Panc1 (cell line): ENCODE results near the gene BDP1. TPM values are rescaled to one million over a fixed set of nuclear protein-coding genes. Genes with fewer than 3 reads are reported as not detected.
"Not testable (repeated sequence)": the region's sequence is repeated elsewhere in the genome, so short reads cannot be mapped to it uniquely, and the experiment has no call there.

ENCODE experiments used
- ATAC-seq: fragments of 200-7000 bp; cut with Tn5 transposase; 2 replicates; pipeline ENCODE4 v1.9.1; 2020; ENCODE audit warnings: mild to moderate bottlenecking, moderate library complexity
- BruUV-seq: library from RNA; stranded (reverse); fragments of 400-500 nt; replicated peaks from 2 replicates; lab custom pipeline; 2021; lab: Mats Ljungman, UMichigan
- CTCF ChIA-PET: fragments of 300-600 bp; sonication (Branson Sonifier 250); formaldehyde crosslinking; loops from one replicate; lab custom pipeline; 2022; ENCODE audit warnings: antibody characterized with exemption; lab: Charles Lee
- POLR2A ChIA-PET: fragments of 300-600 bp; sonication (Branson Sonifier 250); formaldehyde crosslinking; loops from one replicate; lab custom pipeline; 2022; ENCODE audit warnings: antibody characterized with exemption; lab: Charles Lee
- DNase-seq: peaks from one replicate; pipeline ENCODE4 v3.0.0-alpha.2; 2010; ENCODE audit warnings: low read depth, low spot score
- H3K27ac ChIP-seq: 2 replicates; pipeline ENCODE4 v1.5.1; 2011; ENCODE audit warnings: mild to moderate bottlenecking, low read length, inconsistent platforms
- H3K27me3 ChIP-seq: fragments of 200-500 bp; sonication (Bioruptor generic); 2 replicates; pipeline ENCODE4 v1.6.0; 2014; ENCODE audit warnings: low read length, inconsistent platforms; ENCODE audit not compliant: control insufficient read depth, insufficient read depth
- H3K36me3 ChIP-seq: fragments of 200-500 bp; sonication (Bioruptor generic); 2 replicates; pipeline ENCODE4 v1.5.1; 2014; ENCODE audit warnings: inconsistent platforms, mild to moderate bottlenecking, low read length, moderate library complexity; ENCODE audit not compliant: control insufficient read depth, insufficient read depth
- H3K4me1 ChIP-seq: 2 replicates; pipeline ENCODE4 v1.5.1; 2011; ENCODE audit warnings: inconsistent platforms, mild to moderate bottlenecking, low read length, moderate library complexity; ENCODE audit not compliant: control insufficient read depth, insufficient read depth
- H3K4me3 ChIP-seq, 2 experiments: 2 replicates each; pipeline ENCODE4 v1.5.1; 2011 to 2012; ENCODE audit warnings: low read depth in 2 of 2, low read length in 2 of 2, mild to moderate bottlenecking in 2 of 2, inconsistent platforms in 1 of 2, moderate library complexity in 1 of 2
- H3K9me3 ChIP-seq: fragments of 200-500 bp; sonication (Bioruptor generic); 2 replicates; pipeline ENCODE4 v1.5.1; 2014; ENCODE audit warnings: low read depth, mild to moderate bottlenecking, inconsistent platforms, low read length, moderate library complexity; ENCODE audit not compliant: control insufficient read depth, insufficient read depth
- CTCF ChIP-seq: fragments of 450-650 bp; IDR thresholded peaks from 2 replicates; pipeline ENCODE4 v1.5.1; 2017; ENCODE audit warnings: mild to moderate bottlenecking
- in situ Hi-C: cut with HindIII; loops from 2 replicates; pipeline ENCODE4 v1.10.0; 2016; ENCODE audit warnings: low sequenced_read_pairs, low pct_unique_long_range_greater_than_20kb
- intact Hi-C: fragments of 100-400 bp; cut with micrococcal nuclease; formaldehyde crosslinking; loops from one replicate; pipeline ENCODE4 v1.10.0; 2022; ENCODE audit not compliant: unreplicated experiment
- total RNA-seq: library from RNA; stranded (reverse); gene quantifications from one replicate; pipeline ENCODE4 v1.2.1, GENCODE V29; 2021; ENCODE audit not compliant: unreplicated experiment

BDP1 gene
- total RNA-seq, 1 experiment from 2014 or later = 30.7 TPM

GRCh38 chr5:71443891-71444290, 11.6 kb upstream of the BDP1 start:
- H3K36me3 ChIP-seq, BruUV-seq, H3K27ac ChIP-seq, POLR2A ChIA-PET, H3K4me1 ChIP-seq, H3K4me3 ChIP-seq, H3K9me3 ChIP-seq, H3K27me3 ChIP-seq, CTCF ChIA-PET, ATAC-seq, in situ Hi-C loops, intact Hi-C loops, DNase-seq: not testable (repeated sequence)

GRCh38 chr5:71445015-71445414, 10.4 kb upstream of the BDP1 start:
- BruUV-seq, CTCF ChIA-PET, H3K9me3 ChIP-seq, ATAC-seq, intact Hi-C loops, H3K36me3 ChIP-seq, H3K27ac ChIP-seq, in situ Hi-C loops, H3K27me3 ChIP-seq, H3K4me1 ChIP-seq, POLR2A ChIA-PET, DNase-seq: not testable (repeated sequence)
- H3K4me3 ChIP-seq = peak overlapping the region in 1 of 2 experiments; percentile 30; a peak in 1 of 4 replicates

DNA sequence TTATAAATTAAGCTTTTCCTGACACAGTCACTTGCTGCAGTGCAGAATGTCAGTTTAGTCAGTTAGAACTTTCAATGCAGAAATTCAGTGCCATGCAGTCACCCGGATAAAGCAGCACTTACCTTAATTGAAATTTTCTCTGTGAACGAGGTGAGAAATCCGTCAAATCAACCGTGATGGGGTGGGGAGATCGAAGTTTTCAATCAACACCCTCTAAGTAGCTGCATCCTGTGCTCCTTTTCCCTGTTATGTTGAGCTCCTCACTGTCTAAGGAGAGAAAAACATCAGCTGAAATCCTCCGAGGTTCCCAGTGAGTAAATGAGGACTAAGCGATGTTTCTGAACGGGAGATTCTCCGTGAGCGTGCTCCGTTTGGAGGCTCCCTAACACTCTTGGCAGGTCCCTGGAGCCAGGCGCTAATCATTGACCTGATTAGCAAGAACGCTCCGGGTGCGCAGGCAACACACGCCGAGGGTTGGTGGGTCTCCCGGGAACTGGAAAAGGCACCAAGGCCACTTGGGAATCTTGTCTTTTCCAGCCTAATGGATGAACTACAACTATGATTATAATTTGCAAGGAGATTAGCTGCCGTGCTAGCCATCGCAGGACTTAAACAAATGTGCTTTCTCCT, 9.8 kb upstream of the BDP1 start:
- peak; percentile 75 for ATAC-seq

GRCh38 chr5:71446540-71447216, 8.8 kb upstream of the BDP1 start:
- intact Hi-C loops, H3K27ac ChIP-seq, POLR2A ChIA-PET, H3K36me3 ChIP-seq, DNase-seq, CTCF ChIA-PET, H3K9me3 ChIP-seq, BruUV-seq, in situ Hi-C loops, H3K4me1 ChIP-seq, H3K27me3 ChIP-seq: not testable (repeated sequence)
- H3K4me3 ChIP-seq = peak overlapping the region; percentile 30 to 45
- ATAC-seq = peak; percentile 61

More for the DNA sequence above, 9.8 kb upstream of the BDP1 start:
- H3K9me3 ChIP-seq, DNase-seq, CTCF ChIA-PET, H3K27me3 ChIP-seq, in situ Hi-C loops, H3K4me1 ChIP-seq, intact Hi-C loops, H3K36me3 ChIP-seq, H3K27ac ChIP-seq, BruUV-seq, POLR2A ChIA-PET: not testable (repeated sequence)
- H3K4me3 ChIP-seq = peak overlapping the region; percentile 30 to 45

DNA sequence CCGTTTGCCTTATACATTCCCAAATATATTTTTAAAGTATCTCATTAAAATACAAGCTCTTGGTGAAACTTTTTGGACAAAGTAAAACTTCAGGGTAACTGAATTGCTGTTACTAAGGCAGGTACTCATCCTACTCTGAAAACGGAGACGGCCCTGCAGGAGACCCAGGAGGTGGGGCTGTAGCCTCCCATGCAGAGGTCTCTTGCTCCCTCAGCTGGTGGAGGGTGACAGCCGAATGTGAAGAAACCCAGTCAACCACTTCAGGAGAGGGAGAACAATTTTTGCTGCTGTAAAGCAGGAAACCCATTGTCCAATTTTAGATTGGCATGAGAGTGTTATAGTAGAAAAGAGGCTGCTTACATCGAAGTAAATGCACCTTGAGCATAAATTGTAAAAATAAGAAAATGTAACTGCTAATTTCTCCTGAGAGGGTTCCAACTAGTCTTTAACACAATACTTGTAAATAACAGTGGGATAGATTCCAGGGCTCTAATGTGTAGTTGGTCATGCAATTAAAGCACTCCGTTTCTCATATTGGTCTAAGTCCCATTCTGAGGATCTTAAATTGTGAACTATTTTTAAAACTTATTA, 8.1 kb upstream of the BDP1 start:
- TF ChIP-seq CTCF = peak; percentile 81
- CTCF ChIA-PET, H3K4me1 ChIP-seq, H3K9me3 ChIP-seq, H3K4me3 ChIP-seq, in situ Hi-C loops, intact Hi-C loops, BruUV-seq, DNase-seq, H3K27me3 ChIP-seq, POLR2A ChIA-PET, H3K27ac ChIP-seq, H3K36me3 ChIP-seq: not testable (repeated sequence)
- peak; percentile 97 for ATAC-seq
